CD4-positive, alpha-beta T cell treated with Interleukin-2 at 100 ng/mL for 4 hours (primary cell): ENCODE data around the gene IGFBP2.

Experiments
- DNase-seq: peaks from one replicate; pipeline ENCODE4 v3.0.0-alpha.2; 2020; ENCODE audit warnings: low spot score

IGFBP2 gene

GRCh38 chr2:216711348-216711747, 78.1 kb downstream of the IGFBP2 start:
- no peak for DNase-seq

- no peak for DNase-seq
These were observed 80.6 kb downstream of the IGFBP2 start for GRCh38 chr2:216713691-216714336.
